SJCRH30 (cell line): ENCODE data around the gene NOL4L. TPM values are rescaled to one million over a fixed set of nuclear protein-coding genes. Genes with fewer than 3 reads are reported as not detected.

Experiments used
- DNase-seq, 2 experiments: peaks; one replicate each; pipeline ENCODE4 v3.0.0-alpha.2; 2015 to 2020
- H3K27ac ChIP-seq: fragments of 250-450 bp; sonication (Bioruptor Pico); 2 replicates; pipeline ENCODE4 v1.5.1; 2020; ENCODE audit warnings: mild to moderate bottlenecking, moderate library complexity
- H3K27me3 ChIP-seq: fragments of 250-450 bp; sonication (Bioruptor Pico); 2 replicates; pipeline ENCODE4 v1.5.1; 2020; ENCODE audit warnings: mild to moderate bottlenecking, moderate library complexity
- H3K36me3 ChIP-seq: fragments of 250-450 bp; sonication (Bioruptor Pico); 2 replicates; pipeline ENCODE4 v1.5.1; 2020; ENCODE audit warnings: mild to moderate bottlenecking, moderate library complexity
- H3K4me1 ChIP-seq: fragments of 250-450 bp; sonication (Bioruptor Pico); 2 replicates; pipeline ENCODE4 v1.5.1; 2020; ENCODE audit warnings: mild to moderate bottlenecking, moderate library complexity
- H3K4me3 ChIP-seq: fragments of 250-450 bp; sonication (Bioruptor Pico); 2 replicates; pipeline ENCODE4 v1.5.1; 2020; ENCODE audit warnings: mild to moderate bottlenecking, moderate library complexity
- H3K9me3 ChIP-seq: fragments of 250-450 bp; sonication (Bioruptor Pico); replicated peaks from 2 replicates; pipeline ENCODE4 v1.5.1; 2020; ENCODE audit warnings: mild to moderate bottlenecking, moderate library complexity
- total RNA-seq: library from RNA; depleted of rRNA; stranded (reverse); fragments of >200 nt; shearing (Covaris generic); gene quantifications from 2 replicates; pipeline ENCODE4 v1.2.3, GENCODE V29; 2014

Gene NOL4L
- total RNA-seq, 1 experiment from 2014 or later, result 2.4 TPM

GRCh38 chr20:32558526-32558925 lies 26.6 kb downstream of the NOL4L start:
- H3K4me3 ChIP-seq, result no peak overlapping the region
- H3K4me1 ChIP-seq, result peaks cover 37% of the 10 kb centered on the region
- H3K27ac ChIP-seq, result no peak overlapping the region
- H3K36me3 ChIP-seq, result no peaks in the 10 kb centered on the region
- H3K27me3 ChIP-seq, result peaks cover 20% of the 10 kb centered on the region
- DNase-seq, result peak; percentile 90 to 91
- no peaks in the 10 kb centered on the region for H3K9me3 ChIP-seq

- DNase-seq, result no peak
- Histone ChIP-seq H3K27me3 (peaks cover 20% of the 10 kb centered on the region), H3K4me1 (peaks cover 37% of the 10 kb centered on the region), H3K4me3 (no peak overlapping the region), H3K27ac (no peak overlapping the region), H3K36me3 (no peaks in the 10 kb centered on the region), H3K9me3 (no peaks in the 10 kb centered on the region)
These were observed 27.8 kb downstream of the NOL4L start for GRCh38 chr20:32557319-32557718.

- Histone ChIP-seq H3K27ac (no peak overlapping the region), H3K36me3 (no peaks in the 10 kb centered on the region), H3K27me3 (peaks cover 20% of the 10 kb centered on the region), H3K9me3 (no peaks in the 10 kb centered on the region), H3K4me3 (no peak overlapping the region), H3K4me1 (peaks cover 34% of the 10 kb centered on the region)
- DNase-seq, result no peak
These were observed 28.6 kb downstream of the NOL4L start for GRCh38 chr20:32556312-32557184.

GRCh38 chr20:32555584-32555983 lies 29.5 kb downstream of the NOL4L start:
- H3K27me3 ChIP-seq, result peaks cover 20% of the 10 kb centered on the region
- H3K9me3 ChIP-seq, result no peaks in the 10 kb centered on the region
- peaks cover 25% of the 10 kb centered on the region for H3K4me1 ChIP-seq

GRCh38 chr20:32554965-32555289 lies 30.2 kb downstream of the NOL4L start:
- Histone ChIP-seq H3K4me3 (no peak overlapping the region), H3K36me3 (no peaks in the 10 kb centered on the region), H3K27me3 (peaks cover 15% of the 10 kb centered on the region), H3K27ac (no peak overlapping the region), H3K4me1 (peaks cover 18% of the 10 kb centered on the region), H3K9me3 (no peaks in the 10 kb centered on the region; the same call in 1 of the 2 replicates)
- DNase-seq, result no peak

More at GRCh38 chr20:32555584-32555983, 29.5 kb downstream of the NOL4L start:
- H3K4me3 ChIP-seq, result no peak overlapping the region
- H3K27ac ChIP-seq, result no peak overlapping the region
- H3K36me3 ChIP-seq, result no peaks in the 10 kb centered on the region
- no peak for DNase-seq

- no peaks in the 10 kb centered on the region for H3K36me3 ChIP-seq
- peaks cover 6% of the 10 kb centered on the region for H3K4me1 ChIP-seq
- H3K4me3 ChIP-seq, result no peak overlapping the region
- DNase-seq, result no peak
- H3K27ac ChIP-seq, result no peak overlapping the region
- H3K27me3 ChIP-seq, result peaks cover 17% of the 10 kb centered on the region
- peaks cover 3% of the 10 kb centered on the region; the same call in 1 of the 2 replicates for H3K9me3 ChIP-seq
These were observed 31.5 kb downstream of the NOL4L start for GRCh38 chr20:32553618-32554017.

GRCh38 chr20:32551693-32552092 lies 33.4 kb downstream of the NOL4L start:
- no peaks in the 10 kb centered on the region for H3K36me3 ChIP-seq
- no peaks in the 10 kb centered on the region for H3K4me1 ChIP-seq
- H3K4me3 ChIP-seq, result no peak overlapping the region
- peaks cover 7% of the 10 kb centered on the region for H3K9me3 ChIP-seq
- H3K27ac ChIP-seq, result no peak overlapping the region
- peaks cover 13% of the 10 kb centered on the region for H3K27me3 ChIP-seq
- DNase-seq, result no peak

- no peak overlapping the region for H3K27ac ChIP-seq
- H3K9me3 ChIP-seq, result peaks cover 7% of the 10 kb centered on the region
- H3K27me3 ChIP-seq, result peaks cover 9% of the 10 kb centered on the region
- DNase-seq, result no peak
- H3K4me1 ChIP-seq, result no peaks in the 10 kb centered on the region
- H3K4me3 ChIP-seq, result no peak overlapping the region
- H3K36me3 ChIP-seq, result no peaks in the 10 kb centered on the region
These were observed 35.3 kb downstream of the NOL4L start for GRCh38 chr20:32549842-32550241.

GRCh38 chr20:32547753-32548034 lies 37.4 kb downstream of the NOL4L start:
- Histone ChIP-seq H3K27ac (no peak overlapping the region), H3K4me1 (no peaks in the 10 kb centered on the region), H3K9me3 (peaks cover 7% of the 10 kb centered on the region), H3K4me3 (no peak overlapping the region), H3K36me3 (no peaks in the 10 kb centered on the region), H3K27me3 (peaks cover 28% of the 10 kb centered on the region)
- DNase-seq, result no peak

- DNase-seq, result no peak
- H3K27me3 ChIP-seq, result peaks cover 33% of the 10 kb centered on the region
- peaks cover 7% of the 10 kb centered on the region for H3K9me3 ChIP-seq
- H3K4me3 ChIP-seq, result no peak overlapping the region
- no peak overlapping the region for H3K27ac ChIP-seq
- H3K4me1 ChIP-seq, result no peaks in the 10 kb centered on the region; the same call in 1 of the 2 replicates
- H3K36me3 ChIP-seq, result no peaks in the 10 kb centered on the region
These were observed 38.0 kb downstream of the NOL4L start for GRCh38 chr20:32546918-32547752.

- Histone ChIP-seq H3K9me3 (peaks cover 7% of the 10 kb centered on the region), H3K27me3 (peaks cover 44% of the 10 kb centered on the region), H3K27ac (no peak overlapping the region), H3K36me3 (no peaks in the 10 kb centered on the region), H3K4me1 (peaks cover 12% of the 10 kb centered on the region), H3K4me3 (no peak overlapping the region)
- DNase-seq, result no peak
These were observed 40.0 kb downstream of the NOL4L start for GRCh38 chr20:32544893-32545840.

GRCh38 chr20:32544260-32544722 lies 40.8 kb downstream of the NOL4L start:
- Histone ChIP-seq H3K4me1 (peaks cover 12% of the 10 kb centered on the region), H3K4me3 (no peak overlapping the region), H3K9me3 (peaks cover 7% of the 10 kb centered on the region; the same call in 1 of the 2 replicates), H3K27me3 (peaks cover 52% of the 10 kb centered on the region), H3K36me3 (no peaks in the 10 kb centered on the region), H3K27ac (no peak overlapping the region)
- DNase-seq, result no peak

- DNase-seq, result no peak
- Histone ChIP-seq H3K4me1 (peaks cover 12% of the 10 kb centered on the region), H3K27me3 (peaks cover 53% of the 10 kb centered on the region), H3K36me3 (no peaks in the 10 kb centered on the region), H3K27ac (no peak overlapping the region), H3K9me3 (peaks cover 5% of the 10 kb centered on the region; the same call in 1 of the 2 replicates), H3K4me3 (no peak overlapping the region)
These were observed 41.4 kb downstream of the NOL4L start for GRCh38 chr20:32543570-32544259.

- no peaks in the 10 kb centered on the region for H3K36me3 ChIP-seq
- no peak overlapping the region for H3K4me3 ChIP-seq
- H3K4me1 ChIP-seq, result peaks cover 12% of the 10 kb centered on the region
- H3K27ac ChIP-seq, result no peak overlapping the region
- DNase-seq, result no peak
- peaks cover 60% of the 10 kb centered on the region for H3K27me3 ChIP-seq
- H3K9me3 ChIP-seq, result no peaks in the 10 kb centered on the region
These were observed 42.9 kb downstream of the NOL4L start for GRCh38 chr20:32542259-32542615.
